GM18499 (cell line): Measurements from ENCODE around the gene KRTAP2-2.
"Not testable (repeated sequence)": the region's sequence is repeated elsewhere in the genome, so short reads cannot be mapped to it uniquely, and the experiment has no call there.

Experiments used
- ATAC-seq: cut with Tn5 transposase; IDR thresholded peaks from one replicate; pipeline ENCODE4 v1.9.1; 2021; ENCODE audit warnings: moderate number of reproducible peaks; ENCODE audit not compliant: insufficient read depth, unreplicated experiment

Gene KRTAP2-2

DNA sequence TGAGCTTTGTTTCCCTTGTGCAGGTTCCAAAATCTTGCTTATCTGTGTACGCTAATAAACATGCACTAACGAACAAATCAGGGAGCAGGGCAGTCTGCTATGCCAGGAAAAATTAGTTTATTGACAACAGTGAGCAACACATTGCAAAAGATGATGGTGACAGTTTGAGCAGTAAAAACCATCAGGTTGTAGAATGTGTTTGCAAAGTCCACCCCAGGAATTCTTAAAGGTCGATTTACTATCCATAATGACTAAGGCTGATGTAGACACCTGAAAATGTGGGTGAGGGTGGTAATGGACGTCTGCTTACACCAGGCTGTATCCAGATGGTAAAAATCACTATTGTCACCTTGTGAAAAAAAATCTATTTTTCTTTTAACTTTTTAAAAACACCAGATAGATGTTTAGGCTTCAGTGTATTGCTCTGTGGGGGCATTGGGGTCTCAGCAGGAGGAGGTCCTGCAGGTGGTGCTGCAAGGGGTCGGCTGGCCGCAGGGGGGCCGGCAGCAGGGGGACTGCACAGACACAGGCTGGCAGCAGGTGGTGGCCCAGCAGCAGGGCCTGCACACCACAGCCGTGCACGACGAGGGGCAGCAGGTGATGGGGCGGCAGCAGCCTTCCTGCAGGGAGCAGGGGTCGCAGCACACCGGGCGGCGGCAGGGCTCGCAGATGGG, 10.1 kb upstream of the KRTAP2-2 start:
- not testable (repeated sequence) for ATAC-seq

DNA sequence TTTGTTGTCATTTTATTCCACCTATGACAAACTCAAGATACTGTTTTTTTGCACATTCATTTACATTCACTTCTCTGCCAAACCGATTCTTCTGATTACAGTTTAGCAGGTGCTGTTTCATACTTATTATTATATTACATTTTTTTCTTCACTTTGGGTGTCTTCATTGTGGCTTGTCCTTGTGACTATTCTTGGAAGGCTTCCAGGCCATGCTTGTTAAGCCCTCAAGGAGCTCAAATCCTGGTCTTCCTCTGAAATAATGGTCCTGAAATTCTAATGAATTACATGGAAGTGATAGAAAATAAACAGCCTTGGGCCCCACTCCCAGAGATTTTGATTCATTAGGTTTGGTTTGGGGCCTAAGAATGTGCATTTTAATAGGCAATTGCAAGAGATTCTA, 9.3 kb upstream of the KRTAP2-2 start:
- no peak for ATAC-seq

DNA sequence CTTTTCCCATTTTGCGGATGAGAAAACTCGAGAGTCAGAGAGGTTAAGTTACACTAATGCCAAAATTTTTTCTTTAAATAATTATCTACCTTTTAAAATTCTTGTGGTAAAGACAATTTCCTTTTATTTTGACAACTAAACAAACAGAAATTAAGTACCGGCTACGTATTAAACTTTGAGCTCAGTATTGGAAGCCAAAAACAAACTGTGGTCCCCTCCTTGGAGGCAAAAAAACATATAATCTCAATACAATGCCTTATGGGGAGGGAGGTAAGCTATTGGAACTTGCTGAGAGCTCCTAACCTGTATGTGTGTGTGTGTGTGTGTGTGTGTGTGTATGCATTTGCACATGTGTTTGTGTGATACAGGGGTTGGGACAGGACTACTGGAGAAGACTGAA, 8.4 kb upstream of the KRTAP2-2 start:
- ATAC-seq: no peak

DNA sequence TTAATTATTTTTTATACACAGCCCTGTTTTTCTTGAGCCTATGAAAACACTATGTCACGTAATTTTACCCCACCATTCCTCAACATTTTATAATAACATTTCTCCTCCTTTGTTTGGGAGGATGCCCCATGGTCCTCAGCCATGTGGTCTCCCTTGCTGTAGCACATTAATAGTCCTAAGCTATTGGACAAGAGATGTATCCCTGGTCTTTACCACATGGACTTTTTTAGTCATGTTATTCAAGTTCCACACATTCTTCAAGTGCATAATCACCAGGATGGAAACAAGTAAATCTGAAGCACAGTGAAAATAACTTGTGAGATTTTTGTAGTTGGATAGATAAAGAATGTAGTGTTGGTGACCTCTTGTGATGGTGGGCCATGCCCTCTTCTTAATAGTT, 6.9 kb upstream of the KRTAP2-2 start:
- ATAC-seq: no peak

DNA sequence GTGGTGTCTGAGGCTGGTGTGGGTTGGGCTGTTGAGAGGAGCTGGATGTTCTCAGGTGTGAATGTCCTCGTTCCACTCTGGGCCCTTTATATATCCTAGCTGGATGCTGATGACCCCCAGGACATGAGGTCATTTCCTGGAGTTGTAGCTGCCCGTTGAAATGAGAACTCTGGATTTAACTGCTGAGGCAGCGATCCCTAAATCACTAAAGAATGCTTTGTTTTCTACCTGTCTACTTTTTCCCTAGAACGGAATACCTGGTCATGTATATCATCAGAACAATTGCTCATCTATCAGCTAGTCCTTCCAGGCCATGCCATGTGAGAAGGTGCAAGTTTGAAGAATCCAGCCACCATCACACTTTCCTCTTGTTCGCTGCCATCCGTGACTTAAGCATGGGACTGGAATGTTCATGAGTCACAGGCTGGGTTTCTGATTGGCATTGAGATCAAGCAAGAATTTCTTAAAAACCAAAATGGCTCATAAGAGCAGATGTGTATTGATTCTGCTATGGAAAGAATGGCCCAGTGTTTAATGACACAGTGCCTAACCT, 5.1 kb upstream of the KRTAP2-2 start, which contains the start of gene KRTAP2-3:
KRTAP2-3 (minus strand) TSS at position 63 of the 553 bp plus-strand sequence. CDS start 64 bp downstream, outside the sequence.
- no peak for ATAC-seq

DNA sequence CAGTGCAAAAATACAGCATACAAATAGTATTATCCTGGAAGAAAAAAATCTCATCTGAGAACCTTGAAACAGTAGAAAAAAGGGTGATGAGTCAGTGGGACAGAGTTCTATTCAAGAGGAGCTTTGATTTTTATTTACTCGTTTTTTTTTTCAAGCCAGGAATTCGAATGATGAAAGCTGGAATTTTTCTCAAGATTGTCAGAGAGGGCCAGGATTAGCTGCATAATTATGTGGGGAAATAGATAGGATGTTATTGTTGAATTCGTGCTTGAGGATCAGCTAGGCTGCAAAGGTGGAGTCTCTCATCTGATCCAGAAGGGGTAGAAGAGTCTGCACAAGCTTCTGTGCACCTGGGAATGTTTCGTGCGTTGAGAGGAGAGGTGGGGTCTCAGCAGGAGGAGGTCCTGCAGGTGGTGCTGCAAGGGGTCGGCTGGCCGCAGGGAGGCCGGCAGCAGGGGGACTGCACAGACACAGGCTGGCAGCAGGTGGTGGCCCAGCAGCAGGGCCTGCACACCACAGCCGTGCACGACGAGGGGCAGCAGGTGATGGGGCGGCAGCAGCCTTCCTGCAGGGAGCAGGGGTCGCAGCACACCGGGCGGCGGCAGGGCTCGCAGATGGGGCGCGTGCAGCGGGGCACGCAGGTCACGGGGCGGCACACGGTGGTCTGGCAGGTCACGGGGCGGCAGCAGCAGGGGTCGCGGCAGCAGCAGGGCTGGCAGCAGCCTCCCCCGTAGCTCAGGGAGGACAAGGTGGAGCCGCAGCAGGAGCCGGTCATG, 4.4 kb upstream of the KRTAP2-2 start:
- not testable (repeated sequence) for ATAC-seq

DNA sequence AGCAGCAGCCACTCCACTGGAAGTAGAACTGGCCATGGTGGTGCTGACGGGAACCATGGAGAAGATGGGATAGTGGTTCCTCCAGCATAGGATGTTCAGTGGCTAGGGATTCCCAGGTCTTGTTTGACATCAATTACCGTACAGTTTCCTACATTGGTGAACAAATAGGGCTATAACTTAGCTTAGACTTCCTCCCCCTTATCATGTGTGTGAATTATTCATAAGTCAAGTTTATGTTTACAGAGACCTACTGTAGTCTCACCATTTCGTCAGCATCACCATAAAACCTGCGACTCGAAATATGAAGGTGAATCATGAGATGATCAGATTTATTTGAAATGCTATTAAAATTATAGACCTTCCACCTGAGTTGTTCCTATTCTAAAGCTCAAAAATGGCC, 3.7 kb upstream of the KRTAP2-2 start:
- no peak for ATAC-seq

DNA sequence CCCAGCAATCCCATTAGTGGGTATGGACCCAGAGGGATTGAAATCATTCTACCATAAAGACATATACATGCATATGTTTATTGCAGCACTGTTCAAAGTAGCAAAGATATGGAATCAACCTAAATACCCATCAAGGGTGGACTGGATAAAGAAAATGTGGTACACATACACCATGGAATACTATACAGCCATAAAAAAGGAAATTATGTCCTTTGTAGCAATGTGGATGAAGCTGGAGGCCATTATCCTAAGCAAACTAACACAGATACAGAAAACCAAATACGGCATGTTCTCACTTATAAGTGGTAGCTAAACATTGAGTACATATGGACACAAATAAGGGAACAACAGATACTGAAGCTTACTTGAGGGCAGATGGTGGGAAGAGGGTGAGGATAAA, 2.5 kb upstream of the KRTAP2-2 start:
- no peak for ATAC-seq

DNA sequence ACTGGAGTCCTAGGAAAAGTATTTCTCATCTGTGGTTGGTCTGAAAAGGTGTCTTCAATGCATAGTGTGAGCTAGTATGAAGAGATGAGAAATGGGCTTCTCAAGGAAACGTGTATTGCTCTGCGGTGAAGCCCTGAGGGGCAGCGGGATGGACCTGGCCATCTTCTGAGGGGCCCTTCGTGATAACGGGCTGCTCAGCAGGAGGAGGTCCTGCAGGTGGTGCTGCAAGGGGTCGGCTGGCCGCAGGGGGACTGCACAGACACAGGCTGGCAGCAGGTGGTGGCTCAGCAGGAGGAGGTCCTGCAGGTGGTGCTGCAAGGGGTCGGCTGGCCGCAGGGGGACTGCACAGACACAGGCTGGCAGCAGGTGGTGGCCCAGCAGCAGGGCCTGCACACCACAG, 474 bp downstream of the KRTAP2-2 start:
- not testable (repeated sequence) for ATAC-seq

DNA sequence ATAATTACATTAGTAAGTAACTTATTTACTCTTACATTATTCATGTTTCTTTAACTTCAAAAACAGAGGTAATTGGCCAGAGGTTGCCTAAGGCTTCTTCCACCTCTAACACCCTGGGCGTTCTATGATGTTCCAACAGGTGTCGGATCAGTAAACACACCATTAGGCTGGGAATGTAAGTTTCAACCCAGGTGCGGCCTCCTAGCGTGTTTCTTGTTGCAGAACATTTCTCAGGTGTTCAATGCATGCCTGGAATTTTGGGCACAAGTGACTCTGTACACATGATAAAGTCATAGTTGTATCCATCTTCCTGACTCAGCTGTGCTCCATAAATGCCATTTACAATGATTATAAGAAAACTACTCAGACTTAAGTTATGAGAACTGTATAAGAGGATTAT, 1.0 kb downstream of the KRTAP2-2 start:
- ATAC-seq: no peak

DNA sequence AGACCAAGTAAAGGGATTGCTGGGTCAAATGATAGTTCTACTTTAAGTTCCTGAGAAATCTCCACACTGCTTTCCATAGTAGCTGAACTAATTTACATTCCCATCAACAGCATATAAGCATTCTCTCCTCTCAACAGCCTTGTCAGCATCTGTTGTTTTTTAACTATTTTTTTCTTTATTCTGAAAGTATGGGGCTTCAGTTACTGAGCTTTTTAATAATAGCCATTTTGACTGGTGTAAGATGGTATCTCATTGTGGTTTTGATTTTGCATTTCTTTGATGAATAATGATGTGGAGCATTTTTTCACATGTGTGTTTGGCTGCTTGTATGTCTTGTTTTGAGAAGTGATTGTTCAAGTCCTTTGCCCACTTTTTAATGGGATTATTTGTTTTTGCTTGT, 2.5 kb downstream of the KRTAP2-2 start:
- ATAC-seq: no peak

DNA sequence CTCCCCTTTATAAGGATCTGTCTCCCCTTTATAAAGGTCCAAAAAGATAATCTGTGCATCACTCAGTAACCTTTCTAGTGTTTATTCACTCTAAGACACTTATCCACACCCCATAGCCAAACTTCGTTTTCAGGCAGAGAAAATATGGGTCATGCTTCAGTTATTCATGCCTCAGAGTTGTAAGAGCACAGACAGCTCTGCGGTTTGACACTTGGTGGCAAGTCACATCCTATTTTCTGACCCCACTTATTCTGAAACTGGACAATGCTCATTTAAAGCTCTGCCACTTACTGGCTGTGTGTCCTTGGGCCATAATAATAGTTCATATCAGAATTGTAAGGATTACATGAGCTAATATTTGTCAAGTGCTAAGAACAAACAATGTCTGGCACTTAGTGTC, 5.9 kb downstream of the KRTAP2-2 start:
- ATAC-seq: no peak

DNA sequence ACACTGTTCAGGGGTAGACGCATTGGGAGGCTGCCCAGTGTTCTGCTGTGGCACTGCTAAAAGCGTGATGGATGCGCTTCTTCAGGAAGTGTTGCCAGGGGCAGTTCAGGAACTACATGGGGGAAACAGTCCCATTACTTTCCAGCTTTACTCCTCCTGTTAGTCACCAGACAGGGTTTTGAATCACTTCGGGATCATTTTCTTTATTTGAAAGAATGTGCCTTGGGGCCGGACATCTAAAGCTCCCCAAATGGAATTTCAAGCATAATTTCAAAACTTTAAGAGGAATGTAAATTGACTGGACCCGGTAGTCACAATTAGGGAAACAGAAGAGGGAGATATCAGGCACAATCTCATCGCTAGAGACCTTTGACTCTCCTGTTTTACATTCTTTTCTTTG, 6.6 kb downstream of the KRTAP2-2 start:
- no peak for ATAC-seq

DNA sequence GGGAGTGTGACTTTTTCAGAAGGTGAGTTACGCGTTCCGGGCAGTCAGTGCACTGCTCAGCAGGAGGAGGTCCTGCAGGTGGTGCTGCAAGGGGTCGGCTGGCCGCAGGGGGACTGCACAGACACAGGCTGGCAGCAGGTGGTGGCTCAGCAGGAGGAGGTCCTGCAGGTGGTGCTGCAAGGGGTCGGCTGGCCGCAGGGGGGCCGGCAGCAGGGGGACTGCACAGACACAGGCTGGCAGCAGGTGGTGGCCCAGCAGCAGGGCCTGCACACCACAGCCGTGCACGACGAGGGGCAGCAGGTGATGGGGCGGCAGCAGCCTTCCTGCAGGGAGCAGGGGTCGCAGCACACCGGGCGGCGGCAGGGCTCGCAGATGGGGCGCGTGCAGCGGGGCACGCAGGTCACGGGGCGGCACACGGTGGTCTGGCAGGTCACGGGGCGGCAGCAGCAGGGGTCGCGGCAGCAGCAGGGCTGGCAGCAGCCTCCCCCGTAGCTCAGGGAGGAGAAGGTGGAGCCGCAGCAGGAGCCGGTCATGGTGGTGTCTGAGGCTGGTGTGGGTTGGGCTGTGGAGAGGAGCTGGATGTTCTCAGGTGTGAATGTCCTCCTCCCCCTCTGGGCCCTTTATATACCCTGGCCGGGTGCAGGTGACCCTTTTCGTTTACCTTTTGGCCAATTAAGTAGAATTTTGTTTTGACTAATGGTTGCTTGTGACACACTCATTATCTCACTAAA, 8.1 kb downstream of the KRTAP2-2 start, which contains the start of gene KRTAP2-1:
KRTAP2-1 (minus strand) TSS at position 582 of the 731 bp plus-strand sequence; CDS start at position 533, 49 bp downstream.
- ATAC-seq: not testable (repeated sequence)

DNA sequence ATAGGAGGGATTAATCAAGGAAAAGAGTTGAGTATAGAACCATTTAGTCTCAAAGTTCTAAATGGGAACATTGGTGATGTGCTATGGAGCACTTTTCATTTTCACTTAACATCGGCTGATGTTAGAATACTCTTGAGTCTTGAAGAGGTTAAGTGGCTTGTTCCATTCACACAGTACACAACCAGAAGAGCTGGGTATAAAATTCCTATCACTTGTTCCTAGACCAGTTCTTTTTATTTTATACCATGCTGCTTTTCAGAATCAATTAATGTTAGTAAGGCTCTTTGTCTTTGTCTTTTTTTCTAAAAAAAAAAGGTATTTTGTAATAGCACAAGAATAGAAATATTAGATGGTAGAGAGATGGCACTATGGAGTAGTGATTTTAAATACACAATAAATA, 12.1 kb downstream of the KRTAP2-2 start:
- no peak for ATAC-seq

DNA sequence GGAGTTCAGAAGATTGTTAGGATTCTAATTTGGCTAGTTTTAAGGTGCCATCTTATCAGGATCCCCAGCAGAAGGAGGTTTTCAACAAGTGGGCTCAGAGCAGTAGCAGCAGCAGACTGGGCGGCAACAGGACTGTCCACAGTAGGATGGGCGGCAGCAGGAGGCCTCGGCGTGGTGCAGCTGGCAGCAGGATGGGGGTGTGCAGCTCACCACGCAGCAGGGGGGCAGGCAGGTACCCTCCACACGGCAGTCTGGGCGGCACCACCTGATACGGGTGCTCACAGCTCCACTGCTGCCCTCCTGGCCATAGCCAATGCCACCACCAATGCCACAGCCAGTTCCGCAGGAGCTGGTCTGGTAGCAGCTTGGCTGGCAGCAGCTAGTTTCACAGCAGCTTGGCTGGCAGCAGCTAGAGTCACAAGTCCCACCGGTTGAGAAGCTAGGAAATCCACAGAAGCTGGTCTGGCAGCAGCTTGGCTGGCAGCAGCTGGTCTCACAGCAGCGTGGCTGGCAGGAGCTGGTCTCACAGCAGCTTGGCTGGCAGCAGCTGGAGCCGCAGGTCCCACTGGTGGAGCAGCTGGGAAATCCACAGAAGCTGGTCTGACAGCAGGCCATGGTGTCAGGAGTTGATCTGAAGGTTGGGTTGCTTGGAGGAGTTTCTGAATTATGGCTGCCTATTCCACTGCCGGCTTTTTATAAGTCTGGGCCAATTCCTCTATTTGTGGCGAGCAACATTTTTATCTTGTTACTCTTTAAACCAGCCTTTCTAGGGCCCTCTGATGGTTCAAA, 14.1 kb downstream of the KRTAP2-2 start, which contains the start of gene KRTAP1-1:
KRTAP1-1 (minus strand) TSS at position 668 of the 789 bp plus-strand sequence; CDS start at position 615, 53 bp downstream.
- not testable (repeated sequence) for ATAC-seq

DNA sequence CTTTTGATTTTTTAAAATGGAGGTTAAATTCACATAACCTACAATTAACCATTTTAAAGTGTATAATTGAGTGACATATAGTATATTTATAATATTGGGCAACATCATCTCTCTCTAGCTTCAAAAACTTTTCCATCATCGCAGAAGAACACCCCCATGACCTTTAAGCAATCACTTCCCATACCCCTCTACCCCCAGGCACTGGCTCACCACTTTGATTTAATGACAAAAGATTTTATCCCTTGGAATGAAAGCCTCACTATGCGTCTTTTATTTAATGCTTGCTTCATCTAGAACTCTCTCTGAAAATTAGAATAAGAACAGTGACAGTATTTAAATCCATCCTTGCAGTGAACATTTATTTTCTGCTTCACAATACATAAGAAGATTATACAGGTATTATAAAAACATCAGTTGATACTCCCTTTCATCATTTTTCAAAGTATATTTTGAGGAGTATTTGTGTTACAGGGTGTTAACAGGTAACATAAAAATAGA, 17.1 kb downstream of the KRTAP2-2 start:
- no peak for ATAC-seq

DNA sequence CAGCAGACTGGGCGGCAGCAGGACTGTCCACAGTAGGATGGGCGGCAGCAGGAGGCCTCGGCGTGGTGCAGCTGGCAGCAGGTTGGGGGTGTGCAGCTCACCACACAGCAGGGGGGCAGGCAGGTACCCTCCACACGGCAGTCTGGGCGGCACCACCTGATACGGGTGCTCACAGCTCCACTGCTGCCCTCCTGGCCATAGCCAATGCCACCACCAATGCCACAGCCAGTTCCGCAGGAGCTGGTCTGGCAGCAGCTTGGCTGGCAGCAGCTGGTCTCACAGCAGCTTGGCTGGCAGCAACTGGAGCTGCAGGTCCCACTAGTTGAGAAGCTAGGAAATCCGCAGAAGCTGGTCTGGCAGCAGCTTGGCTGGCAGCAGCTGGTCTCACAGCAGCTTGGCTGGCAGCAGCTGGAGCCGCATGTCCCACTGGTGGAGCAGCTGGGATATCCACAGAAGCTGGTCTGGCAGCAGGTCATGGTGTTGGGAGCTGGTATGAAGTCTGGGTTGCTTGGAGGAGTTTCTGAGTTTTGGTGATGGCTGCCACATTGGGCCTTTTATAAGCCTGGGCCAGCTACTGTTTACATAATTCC, 20.6 kb downstream of the KRTAP2-2 start, which contains the start of gene KRTAP1-3:
KRTAP1-3 (minus strand) TSS at position 529 of the 590 bp plus-strand sequence; CDS start at position 476, 53 bp downstream.
- ATAC-seq: not testable (repeated sequence)
